HepG2 (cell line): ENCODE measurements around the gene CPE. TPM values are rescaled to one million over a fixed set of nuclear protein-coding genes. Genes with fewer than 3 reads are reported as not detected.

ENCODE experiments used
- ATAC-seq: fragments of 200-7000 bp; cut with Tn5 transposase; 3 replicates; pipeline ENCODE4 v1.9.1; 2020; ENCODE audit warnings: mild to moderate bottlenecking, moderate library complexity
- BruUV-seq: library from RNA; stranded (reverse); fragments of 400-500 nt; replicated peaks from 2 replicates; lab custom pipeline; 2021; lab: Mats Ljungman, UMichigan
- CTCF ChIA-PET: fragments of 300-600 bp; formaldehyde crosslinking; extraction: SDS; loops from one replicate; lab custom pipeline; 2021; ENCODE audit warnings: low total read pairs, inconsistent platforms, low intra/inter-chr PET ratio; lab: Yijun Ruan, JAX
- POLR2A ChIA-PET: fragments of 350-600 bp; sonication (Branson Sonifier 250); formaldehyde crosslinking; loops from one replicate; lab custom pipeline; 2020; ENCODE audit warnings: antibody characterized with exemption, inconsistent platforms; lab: Yijun Ruan, JAX
- DNase-seq: peaks from one replicate; pipeline ENCODE4 v3.0.0-alpha.2; 2015; ENCODE audit warnings: low spot score
- FAIRE-seq: peaks from 3 replicates; lab custom pipeline; 2011; peaks lifted over from hg19 to GRCh38; lab: Jason Lieb, UNC
- H2AFZ ChIP-seq: one replicate; pipeline ENCODE4 v1.6.1; 2011; ENCODE audit warnings: low read length, inconsistent platforms
- H3K27ac ChIP-seq: fragments of 300-600 bp; 3 replicates; pipeline ENCODE4 v1.8.0; 2011; ENCODE audit warnings: mixed run types, mild to moderate bottlenecking, mixed read lengths, low read length, inconsistent platforms; ENCODE audit not compliant: insufficient read depth; ENCODE audit errors: extremely low read length
- H3K27me3 ChIP-seq, 2 experiments: fragments of 200-600 bp in 1 of 2; 2 replicates in 1 of 2; 3 replicates in 1 of 2; pipeline versions ENCODE4 v1.6.0 to v1.8.0; 2011; ENCODE audit warnings: low read length in 2 of 2, mild to moderate bottlenecking in 2 of 2, moderate library complexity in 2 of 2, inconsistent platforms in 1 of 2; ENCODE audit not compliant: insufficient read depth in 2 of 2, control insufficient read depth in 1 of 2
- H3K36me3 ChIP-seq, 2 experiments: fragments of 200-600 bp in 1 of 2; replicated peaks in 1 of 2; 2 replicates in 1 of 2; 3 replicates in 1 of 2; pipeline versions ENCODE4 v1.5.1 to v1.8.0; 2011; ENCODE audit warnings: low read length in 2 of 2, inconsistent platforms in 1 of 2; ENCODE audit not compliant: insufficient read depth in 2 of 2, control insufficient read depth in 1 of 2
- H3K4me1 ChIP-seq: 2 replicates; pipeline ENCODE4 v1.5.1; 2012; ENCODE audit warnings: low read length, inconsistent platforms; ENCODE audit not compliant: insufficient read depth
- H3K4me2 ChIP-seq: 2 replicates; pipeline ENCODE4 v1.6.0; 2011; ENCODE audit warnings: low read depth, low read length, inconsistent platforms
- H3K4me3 ChIP-seq, 3 experiments: fragments of 200-600 bp in 1 of 3; sonication (generic), shearing (Covaris generic) in 1 of 3; replicated peaks in 1 of 3; 2 replicates each; pipeline ENCODE4 v1.5.1; 2011 to 2016; ENCODE audit warnings: low read length in 3 of 3, inconsistent platforms in 2 of 3, low read depth in 2 of 3, mild to moderate bottlenecking in 2 of 3, control low read depth in 1 of 3, mixed read lengths in 1 of 3; ENCODE audit not compliant: insufficient read depth in 1 of 3
- H3K79me2 ChIP-seq: one replicate; pipeline ENCODE4 v1.6.1; 2011; ENCODE audit warnings: low read length, inconsistent platforms; ENCODE audit not compliant: insufficient read depth
- H3K9ac ChIP-seq: 2 replicates; pipeline ENCODE4 v1.6.0; 2011; ENCODE audit warnings: mild to moderate bottlenecking, low read depth, low read length, inconsistent platforms; ENCODE audit not compliant: insufficient read depth
- H3K9me3 ChIP-seq: 2 replicates; pipeline ENCODE4 v1.5.1; 2012; ENCODE audit warnings: mild to moderate bottlenecking, low read length
- H4K20me1 ChIP-seq: 2 replicates; pipeline ENCODE4 v1.6.0; 2011; ENCODE audit warnings: inconsistent platforms, mild to moderate bottlenecking, low read length, moderate library complexity; ENCODE audit not compliant: insufficient read depth
- MZF1 ChIP-seq: sonication (generic); formaldehyde crosslinking; IDR thresholded peaks from 2 replicates; pipeline ENCODE4 v1.8.1; 2023; ENCODE audit warnings: mild to moderate bottlenecking, missing genetic modification reagents, borderline replicate concordance
- PPARG ChIP-seq: conservative IDR thresholded peaks from 2 replicates; pipeline ENCODE4 v1.6.1; 2016; ENCODE audit warnings: missing biosample characterization, missing genetic modification reagents
- RNF2 ChIP-seq: fragments of 450-650 bp; conservative IDR thresholded peaks from 2 replicates; pipeline ENCODE4 v1.6.1; 2016; ENCODE audit warnings: low read depth
- SMARCE1 ChIP-seq: fragments of 450-650 bp; IDR thresholded peaks from 2 replicates; pipeline ENCODE4 v1.6.1; 2017; ENCODE audit warnings: borderline replicate concordance
- THAP9 ChIP-seq: sonication (generic); formaldehyde crosslinking; IDR thresholded peaks from 2 replicates; pipeline ENCODE4; 2020; ENCODE audit warnings: missing genetic modification reagents, mild to moderate bottlenecking, borderline replicate concordance
- TMF1 ChIP-seq: sonication (generic); formaldehyde crosslinking; IDR thresholded peaks from 2 replicates; pipeline ENCODE4 v1.8.1; 2022; ENCODE audit warnings: low read depth, missing genetic modification reagents
- U2AF1 ChIP-seq: fragments of 200-400 bp; formaldehyde crosslinking; optimal IDR thresholded peaks from 2 replicates; pipeline ENCODE3; 2017; ENCODE audit warnings: mild to moderate bottlenecking, low read depth, low read length
- ZNF274 ChIP-seq: sonication (generic); formaldehyde crosslinking; IDR thresholded peaks from 2 replicates; pipeline ENCODE4 v1.5.1; 2020; ENCODE audit warnings: mild to moderate bottlenecking, missing genetic modification reagents
- ZNF276 ChIP-seq: sonication (generic); formaldehyde crosslinking; IDR thresholded peaks from 2 replicates; pipeline ENCODE4 v1.4.0; 2020; ENCODE audit warnings: mild to moderate bottlenecking, low read depth, missing genetic modification reagents
- ZNF326 ChIP-seq: sonication (generic); formaldehyde crosslinking; IDR thresholded peaks from 2 replicates; pipeline ENCODE4 v1.4.0; 2020; ENCODE audit warnings: missing genetic modification reagents, borderline replicate concordance
- ZNF878 ChIP-seq: sonication (generic); formaldehyde crosslinking; IDR thresholded peaks from 2 replicates; pipeline ENCODE4 v1.8.1; 2023; ENCODE audit warnings: mild to moderate bottlenecking, missing genetic modification reagents, moderate library complexity
- WGBS: methylation state at CpG from one replicate; pipeline ENCODE4 v1.1.6; 2017; ENCODE audit warnings: low lambda C conversion rate; 5-methylcytosine and 5-hydroxymethylcytosine counted together
- in situ Hi-C: cut with HindIII; loops from 2 replicates; pipeline ENCODE4 v1.10.0; 2017; ENCODE audit warnings: low pct_unique_long_range_greater_than_20kb; ENCODE audit not compliant: extremely low pct_ligation_motif_present
- intact Hi-C: fragments of 100-400 bp; cut with micrococcal nuclease; formaldehyde crosslinking; loops from one replicate; pipeline ENCODE4 v1.10.0; 2022; ENCODE audit not compliant: unreplicated experiment
- polyA plus RNA-seq, 8 experiments: library from polyadenylated mRNA; depleted of rRNA in 3 of 8; stranded (reverse) in 7 of 8; unstranded in 1 of 8; fragments of >200 nt; fragmentation: Illumina TruSeq in 4 of 8; extraction: Trizol in 4 of 8; gene quantifications; 2 replicates each; pipeline versions ENCODE4 v1.2.1 to v1.2.3, GENCODE V29; 2011 to 2016; ENCODE audit warnings: low read depth in 4 of 8, missing spikeins in 1 of 8, mixed read lengths in 1 of 8; ENCODE audit not compliant: insufficient read depth in 1 of 8
- total RNA-seq, 5 experiments: library from RNA; depleted of rRNA; stranded (reverse); fragments of >200 nt; fragmentation: Illumina TruSeq; extraction: Trizol; gene quantifications; 2 replicates each; pipeline ENCODE4 v1.2.3, GENCODE V29; 2016; ENCODE audit warnings: low read depth in 1 of 5

CPE gene
- total and polyA plus RNA-seq, 2 of the 13 experiments (the other 11 are each of a cell fraction or from before 2014, with no cell fraction given), result 268 to 852 TPM

- TF ChIP-seq ZNF326 (CRISPR knock-in tag) (no peak), ZNF878 (CRISPR knock-in tag) (no peak), TMF1 (CRISPR knock-in tag) (no peak), U2AF1 (no peak), PPARG (no peak), SMARCE1 (no peak), THAP9 (no peak), MZF1 (CRISPR knock-in tag) (no peak)
Measured at GRCh38 chr4:165410214-165410613, 31.4 kb downstream of the CPE start (continued).

- POLR2A ChIA-PET, result no interaction called here
- TF ChIP-seq ZNF274 (CRISPR knock-in tag), result no peak
- TF ChIP-seq RNF2, result no peak
- TF ChIP-seq ZNF276, result no peak
Measured at GRCh38 chr4:165415910-165416309, 37.1 kb downstream of the CPE start.

More at GRCh38 chr4:165415910-165416309, 37.1 kb downstream of the CPE start:
- ATAC-seq (no peak), DNase-seq (no peak), FAIRE-seq (no peak)
- Histone ChIP-seq H2AFZ (no peak overlapping the region), H3K9ac (no peak overlapping the region), H3K36me3 (peaks cover 0 to 18% of the 10 kb centered on the region in 2 experiments; a peak in 4 of 5 replicates), H3K4me2 (no peak overlapping the region), H3K79me2 (no peaks in the 10 kb centered on the region), H3K27ac (no peak overlapping the region), H4K20me1 (no peaks in the 10 kb centered on the region), H3K27me3 (no peaks in the 10 kb centered on the region), H3K4me1 (peaks cover under 1% of the 10 kb centered on the region), H3K9me3 (no peaks in the 10 kb centered on the region), H3K4me3 (no peak overlapping the region)
- intact Hi-C loops, result no loop called here
- BruUV-seq, result no TSS peak
- 87% methylated on average over 10 of the region's 10 CpGs for WGBS
- CTCF ChIA-PET, result no interaction called here
- in situ Hi-C loops, result no loop called here
